Fibroblast of gingiva (primary cell): Measurements from ENCODE around the gene CENPV.

Source experiments
- DNase-seq: peaks from one replicate; pipeline ENCODE4 v3.0.0-alpha.2; 2011; ENCODE audit warnings: low read depth

The CENPV gene

DNA sequence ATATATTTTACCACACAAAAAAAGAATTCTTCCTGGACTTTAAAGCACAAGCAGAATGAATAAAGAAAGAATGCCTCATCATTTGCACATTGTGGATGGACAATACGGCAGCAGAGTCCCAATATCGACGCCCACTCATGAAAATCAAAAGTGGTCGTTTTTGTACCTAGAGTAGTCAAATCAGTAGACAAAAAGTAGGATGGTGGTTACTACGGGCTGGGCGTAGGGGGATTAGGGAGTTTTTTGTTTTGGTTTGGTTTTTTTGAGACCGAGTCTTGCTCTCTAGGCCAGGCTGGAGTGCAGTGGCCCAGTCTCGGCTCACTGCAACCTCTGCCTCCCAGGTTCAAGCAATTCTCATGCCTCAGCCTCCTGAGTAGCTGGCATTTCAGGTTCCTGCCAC lies 8.6 kb upstream of the CENPV start:
- no peak for DNase-seq

DNA sequence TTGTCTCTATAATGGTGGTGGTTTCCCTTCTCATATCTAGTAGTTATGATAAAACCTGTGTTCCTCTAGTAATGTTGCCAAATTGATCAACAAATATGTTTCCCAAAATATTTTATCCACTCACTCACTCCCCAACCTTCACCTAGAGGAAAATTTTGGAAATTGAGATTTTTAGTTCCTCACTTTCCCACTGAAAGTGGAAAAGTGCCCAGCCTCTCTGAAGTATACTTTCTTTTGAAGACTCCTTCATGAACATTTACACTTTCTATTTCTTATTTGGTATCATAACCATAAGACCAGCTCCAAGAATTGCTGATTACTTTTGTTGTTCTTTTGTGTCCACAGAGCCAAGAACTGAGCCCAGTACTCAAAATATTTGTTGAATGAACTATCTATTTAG lies 5.1 kb upstream of the CENPV start:
- no peak for DNase-seq

DNA sequence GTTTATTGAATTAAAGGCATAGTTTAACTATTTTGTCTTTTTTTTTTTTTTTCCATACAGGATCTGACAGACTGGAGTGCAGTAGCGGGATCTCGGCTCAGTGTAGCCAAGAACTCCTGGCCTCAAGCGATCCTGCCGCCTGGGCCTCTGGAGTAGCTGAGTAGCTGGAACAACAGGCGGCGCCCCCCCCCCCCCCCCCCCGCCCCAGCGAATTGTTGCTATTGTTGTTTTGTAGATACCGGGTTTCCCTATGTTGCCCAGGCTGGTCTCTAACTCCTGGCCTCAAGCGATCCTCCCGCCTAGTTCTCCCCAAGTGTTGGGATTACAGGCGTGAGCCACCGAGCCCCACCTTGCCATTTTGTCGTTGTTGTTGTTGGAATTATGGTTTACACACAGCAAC lies 1.3 kb upstream of the CENPV start:
- no peak for DNase-seq

DNA sequence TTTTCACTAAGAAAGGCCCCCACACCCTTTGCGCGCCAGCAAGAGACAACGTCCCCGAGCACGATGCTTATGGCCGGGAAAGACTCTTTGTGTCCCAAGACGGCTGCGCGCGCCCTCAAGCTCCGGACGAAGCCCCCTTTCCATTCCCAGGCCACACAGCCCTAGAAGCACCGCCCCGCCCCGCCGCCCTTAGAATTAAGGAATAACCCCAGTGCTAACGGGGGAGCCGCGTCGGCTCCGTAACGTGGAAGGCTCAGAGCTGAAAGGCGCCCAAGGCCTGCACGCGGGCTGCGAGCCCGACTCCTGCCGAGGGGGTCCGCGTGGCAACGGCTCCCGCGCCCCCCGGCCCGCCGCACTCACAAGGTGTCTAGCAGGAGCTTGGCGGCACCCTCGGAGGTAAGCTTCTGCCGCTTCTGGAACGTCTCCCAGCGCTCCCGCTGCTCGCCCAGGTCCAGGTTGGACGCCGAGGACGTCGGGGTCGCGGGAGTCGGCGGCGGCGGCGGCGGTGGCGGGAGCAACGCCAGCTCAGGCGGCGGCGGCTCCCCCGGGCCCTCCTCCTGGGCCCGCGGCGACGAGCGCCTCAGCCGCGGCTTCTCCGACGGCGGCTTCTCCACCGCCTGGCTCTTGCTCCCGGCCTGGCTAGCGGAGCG lies 477 bp downstream of the CENPV start:
- DNase-seq: no peak

DNA sequence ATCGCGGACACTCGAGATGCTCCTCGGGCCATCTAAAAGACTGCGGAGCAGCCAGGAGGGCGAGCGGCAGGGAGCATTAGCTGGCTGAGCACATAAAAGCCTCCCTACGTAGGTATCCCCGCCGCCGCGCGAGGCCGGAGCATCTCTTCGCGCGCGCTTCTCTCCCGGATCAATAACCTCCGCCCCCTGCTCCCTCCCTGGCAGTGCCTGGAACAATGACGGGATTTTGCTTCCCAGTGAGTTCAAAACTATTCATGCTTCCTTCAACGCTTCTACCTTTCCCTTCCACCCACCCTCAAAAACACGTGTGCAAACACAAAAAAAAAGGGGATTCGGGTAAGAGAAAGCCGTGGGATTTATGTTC lies 984 bp downstream of the CENPV start:
- peak; percentile 13 for DNase-seq

DNA sequence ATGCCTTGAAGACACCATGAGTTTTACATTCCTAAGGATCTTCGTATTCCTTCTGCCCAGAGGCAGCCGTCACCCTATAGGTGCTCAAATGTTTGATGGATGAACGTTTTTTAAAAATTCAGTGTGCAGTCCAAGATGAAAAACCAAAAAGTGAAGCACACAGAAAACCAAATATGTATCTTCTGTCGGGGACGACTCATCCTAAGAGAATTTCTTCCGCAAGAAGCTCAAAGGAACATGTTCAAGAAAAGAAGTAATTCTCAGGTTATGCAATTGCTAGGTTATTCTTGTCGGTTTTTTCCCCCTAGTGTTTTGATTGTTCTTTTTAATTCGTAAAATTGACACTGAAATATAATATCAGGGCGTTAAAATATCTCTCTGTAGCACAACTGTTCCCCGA lies 1.4 kb downstream of the CENPV start:
- DNase-seq: peak; percentile 49

DNA sequence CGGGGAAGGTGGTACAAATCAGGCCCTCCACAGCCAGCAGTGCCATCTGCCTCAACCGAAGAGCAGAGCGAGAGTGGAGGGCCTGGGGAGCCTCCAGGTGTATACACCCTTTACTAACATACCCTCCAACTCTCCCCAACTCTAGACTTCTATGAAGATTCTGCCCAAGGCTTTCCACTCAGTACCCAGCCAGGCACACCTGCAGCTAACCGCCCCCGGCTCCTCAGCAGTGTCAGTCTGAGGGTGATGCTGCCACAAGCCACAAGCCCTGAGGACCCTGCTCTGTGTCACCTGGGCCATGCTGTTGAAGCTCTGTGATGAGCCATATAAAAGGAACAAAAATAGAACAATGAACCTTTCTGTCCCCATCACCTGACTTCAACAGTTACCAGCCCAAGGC lies 3.8 kb downstream of the CENPV start:
- DNase-seq: no peak

DNA sequence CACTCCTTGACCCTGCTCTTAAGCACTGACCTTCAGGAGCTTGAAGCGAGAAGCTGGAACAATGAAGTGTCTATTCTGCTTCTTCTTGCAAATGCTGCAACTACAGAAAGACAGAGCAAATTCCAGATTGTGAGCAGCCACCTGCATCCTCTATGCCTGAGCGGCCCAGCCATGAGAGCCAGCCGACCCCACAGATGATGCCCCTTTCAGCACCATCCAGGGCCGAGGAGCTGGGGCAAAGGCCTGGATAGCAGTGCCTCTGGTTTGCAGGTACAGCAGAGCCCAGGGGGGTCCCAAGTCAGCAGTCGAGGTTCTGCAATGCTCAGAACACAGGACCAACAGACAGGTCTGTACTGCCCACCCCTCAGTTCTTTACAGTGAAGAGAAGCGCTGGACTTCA lies 4.7 kb downstream of the CENPV start:
- no peak for DNase-seq

DNA sequence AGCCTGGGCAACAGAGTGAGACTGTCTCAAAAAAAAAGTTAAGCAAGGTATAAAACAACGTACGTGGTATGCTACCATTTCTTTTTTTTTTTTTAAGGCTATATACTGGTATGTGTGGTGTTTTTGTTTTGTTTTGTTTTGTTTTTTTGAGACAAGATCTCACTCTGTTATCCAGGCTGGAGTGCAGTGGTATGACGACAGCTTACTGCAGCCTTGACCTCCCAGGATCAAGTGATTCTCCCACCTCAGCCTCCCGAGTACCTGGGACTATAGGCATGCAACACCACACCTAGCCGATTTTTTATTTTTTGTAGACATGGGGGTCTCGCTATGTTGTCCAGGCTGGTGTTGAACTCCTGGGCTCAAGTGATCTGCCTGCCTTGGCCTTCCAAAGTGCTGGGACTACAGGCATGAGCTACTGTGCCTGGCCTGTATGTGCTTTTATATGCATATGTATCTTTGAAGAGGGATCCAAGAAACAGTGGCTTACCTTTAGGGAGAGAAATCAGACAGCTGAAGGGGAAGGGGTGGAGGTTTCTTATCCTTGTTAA lies 6.5 kb downstream of the CENPV start:
- DNase-seq: no peak

DNA sequence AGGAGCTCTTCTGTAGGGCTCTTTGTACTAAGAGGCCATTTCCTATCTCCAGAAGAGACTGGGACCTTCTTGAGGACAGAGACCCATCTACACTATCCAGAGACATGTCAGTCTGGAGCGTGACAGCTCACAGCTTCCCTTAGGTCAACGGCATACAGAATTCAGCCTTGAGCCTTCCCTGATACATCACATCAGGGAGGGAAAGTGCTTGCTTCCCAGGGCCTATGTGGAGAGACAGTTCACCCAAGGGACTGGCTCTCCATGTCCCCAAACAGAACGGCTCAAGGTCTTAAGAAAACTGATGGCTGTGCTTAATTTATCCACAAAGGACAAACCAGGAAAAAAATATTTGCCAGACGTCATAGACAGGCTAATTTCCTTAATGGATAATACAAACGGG lies 7.7 kb downstream of the CENPV start:
- DNase-seq: no peak

DNA sequence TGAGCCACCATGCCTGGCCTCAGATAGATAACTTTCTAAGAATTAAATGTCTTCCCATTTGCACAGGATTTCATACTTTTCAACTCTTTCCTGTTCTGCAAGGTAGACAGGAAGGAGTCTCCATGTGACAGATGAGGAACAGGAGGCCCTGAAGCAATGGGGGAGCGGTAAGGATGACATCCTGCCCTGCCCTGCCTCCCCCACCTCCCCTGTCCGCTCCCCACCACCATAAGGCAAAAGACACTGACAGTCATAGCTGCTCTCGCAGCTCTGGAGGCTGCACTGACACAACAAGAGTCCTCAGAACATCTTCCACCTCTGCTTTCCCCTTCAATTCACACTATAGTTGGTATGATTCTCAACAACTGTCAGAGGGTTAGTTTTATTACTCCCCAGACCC lies 9.7 kb downstream of the CENPV start:
- DNase-seq: no peak

DNA sequence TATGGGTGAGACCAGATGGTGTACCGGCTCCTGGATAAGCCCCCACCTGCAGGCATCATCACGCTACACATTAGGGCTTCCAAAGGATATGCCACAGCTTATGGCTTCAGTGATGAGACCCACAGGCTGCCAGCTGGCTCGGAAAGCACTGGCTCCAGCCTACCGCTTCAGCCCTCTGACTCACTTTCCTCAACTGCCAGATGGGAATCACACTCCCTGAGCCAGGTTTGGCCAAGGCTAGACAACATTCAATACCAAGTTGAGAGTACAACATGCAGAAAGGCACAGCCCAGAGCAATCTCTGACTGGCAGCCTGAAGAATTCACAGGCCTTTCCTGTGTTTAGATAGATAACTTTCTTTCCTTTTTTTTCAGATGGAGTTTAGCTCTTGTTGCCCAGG lies 10.3 kb downstream of the CENPV start:
- peak; percentile 72 for DNase-seq

DNA sequence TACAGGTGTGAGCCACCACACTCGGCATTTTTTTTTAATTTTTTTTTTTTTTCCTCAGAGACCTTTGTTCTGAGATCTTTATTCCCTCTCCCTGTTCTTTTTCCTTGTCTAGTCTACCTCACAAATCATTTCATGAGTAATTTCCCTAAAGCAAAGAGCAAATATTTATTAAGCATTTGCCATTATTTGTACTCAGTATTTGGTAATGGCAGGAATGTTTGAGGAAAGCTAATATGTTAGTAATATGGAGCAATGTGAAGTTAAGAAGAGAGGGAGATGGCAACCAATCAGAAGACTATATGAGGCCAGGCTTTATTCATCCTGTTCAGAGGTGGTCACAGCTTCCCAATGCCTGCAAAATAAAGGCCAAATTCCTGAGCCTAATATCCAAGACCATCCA lies 13.3 kb downstream of the CENPV start:
- no peak for DNase-seq

DNA sequence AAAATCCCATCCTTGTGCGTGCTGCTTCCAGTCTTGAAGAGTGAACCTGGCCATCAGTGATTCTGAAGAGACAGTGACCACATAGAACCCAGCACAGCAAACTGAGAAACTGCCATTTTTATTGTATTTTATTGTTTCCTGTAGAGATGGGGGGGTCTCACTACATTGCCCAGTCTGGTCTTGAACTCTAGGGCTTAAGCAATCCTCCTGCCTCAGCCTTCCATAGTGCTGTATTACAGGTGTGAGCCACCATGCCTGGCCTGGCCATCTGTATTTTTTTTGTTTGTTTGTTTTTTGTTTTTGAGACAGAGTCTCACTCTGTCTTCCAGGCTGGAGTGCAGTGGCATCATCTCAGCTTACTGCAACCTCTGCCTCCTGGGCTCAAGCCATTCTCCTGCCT lies 13.9 kb downstream of the CENPV start:
- no peak for DNase-seq

DNA sequence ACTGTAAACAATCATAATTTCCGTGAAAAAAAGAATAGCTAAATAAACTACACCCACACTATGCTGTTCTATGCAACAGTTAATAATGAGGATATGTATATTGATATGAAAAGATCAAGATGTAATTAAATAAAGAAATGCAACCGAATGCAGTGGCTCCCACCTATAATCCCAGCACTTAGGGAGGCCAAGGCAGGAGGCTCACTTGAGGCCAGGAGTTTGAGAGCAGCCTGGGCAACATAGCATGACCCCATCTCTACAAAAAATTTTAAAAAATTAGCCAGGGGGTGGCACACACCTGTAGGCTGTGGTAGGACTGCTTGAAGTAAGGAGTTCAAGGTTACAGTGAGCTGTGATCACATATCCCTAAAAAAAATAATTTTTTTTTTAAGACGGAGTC lies 14.9 kb downstream of the CENPV start:
- no peak for DNase-seq

DNA sequence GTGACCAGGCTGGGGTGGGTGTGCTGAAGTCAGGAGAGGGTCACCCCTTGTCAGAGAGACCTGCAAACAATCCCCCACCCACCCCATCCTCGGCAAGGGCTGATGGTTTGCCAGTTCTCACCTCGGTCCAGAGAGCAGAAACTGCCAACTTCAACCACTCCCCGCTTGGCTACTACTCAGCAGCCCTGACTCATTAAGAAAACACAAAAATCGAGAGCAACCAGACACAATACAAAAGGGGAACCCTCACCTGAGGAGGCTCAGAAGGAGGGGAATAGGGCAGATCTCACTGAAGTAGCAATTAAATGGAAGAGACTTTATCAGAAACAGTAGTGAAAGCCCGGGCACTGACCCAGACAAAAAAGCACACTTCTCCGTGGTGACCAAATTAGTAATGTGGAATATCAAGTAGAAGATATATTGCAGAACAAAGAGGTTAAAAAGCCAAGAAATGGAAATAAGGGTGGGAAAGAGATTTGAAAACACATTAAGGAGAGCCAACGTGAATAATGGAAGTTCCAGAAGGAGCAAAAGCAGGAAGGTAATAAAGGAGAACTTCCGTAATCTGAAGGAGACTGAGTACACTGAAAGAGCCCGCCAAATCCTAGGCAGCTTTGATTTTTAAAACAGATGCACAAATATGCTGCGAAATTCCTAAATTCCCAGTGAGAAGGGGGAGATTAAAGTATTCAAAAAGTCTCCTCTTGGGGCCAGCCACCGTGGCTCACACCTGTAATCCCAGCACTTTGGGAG lies 23.6 kb downstream of the CENPV start:
- peak; percentile 22 for DNase-seq

DNA sequence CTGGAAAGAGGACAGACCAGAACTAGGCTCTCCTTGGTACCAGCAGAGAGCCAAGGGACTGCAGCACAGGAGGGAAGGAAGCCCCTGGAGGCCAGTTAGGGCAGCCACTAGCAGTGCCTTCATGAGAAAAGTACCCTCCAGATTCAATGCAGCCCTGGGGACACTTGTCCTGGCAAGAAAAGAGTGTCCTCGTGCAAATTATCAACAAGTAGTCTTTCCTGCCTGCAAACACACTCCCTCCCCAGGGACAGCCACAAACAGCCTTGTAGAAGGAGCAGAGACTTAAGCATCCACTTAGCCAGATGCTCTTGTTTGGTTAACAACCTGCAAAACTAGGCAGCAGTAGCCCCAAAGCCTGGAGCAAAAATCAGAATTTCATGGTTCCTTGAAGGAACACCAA lies 24.3 kb downstream of the CENPV start:
- no peak for DNase-seq

DNA sequence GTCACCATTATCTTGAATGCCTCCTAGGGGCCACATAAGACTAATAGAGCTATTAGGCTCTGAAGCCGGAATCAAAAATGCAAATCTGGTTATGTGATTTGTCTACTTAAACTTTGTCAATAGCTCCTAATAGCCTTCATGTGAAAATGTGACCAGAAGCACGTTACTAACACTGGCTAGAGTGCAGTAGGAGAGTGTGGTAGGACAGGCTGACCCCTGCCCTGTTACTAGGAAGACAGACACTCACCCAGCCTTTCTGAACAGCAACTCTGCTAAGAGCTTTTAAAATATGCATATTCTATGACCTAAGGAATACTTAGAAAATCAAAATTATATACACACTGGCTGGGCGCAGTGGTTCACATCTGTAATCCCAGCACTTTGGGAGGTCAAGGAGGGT lies 26.3 kb downstream of the CENPV start:
- DNase-seq: no peak

DNA sequence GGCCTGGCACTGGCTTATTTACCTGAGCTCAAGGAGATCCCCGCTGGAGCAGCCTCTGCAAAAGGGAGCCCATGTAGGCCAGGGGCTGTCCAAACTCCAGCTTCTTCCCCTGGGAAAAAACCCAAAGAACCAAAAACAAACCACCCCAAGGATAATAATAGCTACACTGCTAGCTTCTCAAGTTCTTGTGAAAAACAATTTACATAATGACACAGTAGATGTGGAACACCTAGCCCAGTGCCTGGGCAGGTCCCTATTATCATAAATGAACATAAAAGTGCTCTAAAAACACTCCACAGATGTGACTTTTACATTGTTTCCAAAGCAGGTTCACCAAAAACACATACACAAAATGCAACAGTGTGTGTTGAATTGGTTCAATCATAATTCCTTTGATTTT lies 27.3 kb downstream of the CENPV start:
- no peak for DNase-seq

DNA sequence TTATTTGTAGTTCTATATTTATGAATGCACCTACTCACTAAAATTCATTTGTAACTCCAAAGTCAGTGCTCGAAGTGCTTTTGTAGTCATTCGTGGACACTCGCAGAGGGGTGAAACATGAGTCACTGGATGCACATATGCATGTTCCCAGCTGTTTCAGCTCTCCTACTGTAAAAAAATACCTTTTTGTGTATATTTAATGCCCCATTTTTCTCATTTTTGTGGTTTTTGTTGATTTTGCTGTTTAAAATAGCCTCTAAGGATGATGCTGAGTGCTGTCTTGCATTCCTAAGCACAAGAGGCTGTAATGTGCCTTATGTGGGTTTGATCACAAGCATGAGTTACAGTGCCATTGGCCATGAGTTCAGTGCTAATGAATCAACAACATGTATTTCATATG lies 30.6 kb downstream of the CENPV start:
- peak; percentile 88 for DNase-seq

DNA sequence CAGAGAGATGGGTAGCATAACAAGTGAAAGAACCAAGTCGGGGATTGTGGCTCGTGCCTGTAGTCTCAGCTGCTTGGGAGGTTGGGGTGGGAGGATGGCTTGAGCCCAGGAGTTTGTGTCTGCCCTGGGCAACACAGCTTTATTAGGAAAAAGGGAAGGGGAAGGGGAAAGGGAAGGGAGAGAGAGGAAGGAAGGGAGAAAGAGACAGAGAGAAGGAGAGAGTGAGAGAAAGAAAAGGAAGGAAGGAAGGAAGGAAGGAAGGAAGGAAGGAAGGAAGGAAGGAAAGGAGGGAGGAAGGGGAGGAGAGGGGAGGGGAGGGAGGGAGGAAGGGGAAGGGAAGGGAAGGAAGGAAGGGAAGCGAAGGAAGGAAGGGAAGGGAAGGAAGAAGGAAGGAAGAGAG lies 33.3 kb downstream of the CENPV start:
- no peak for DNase-seq

DNA sequence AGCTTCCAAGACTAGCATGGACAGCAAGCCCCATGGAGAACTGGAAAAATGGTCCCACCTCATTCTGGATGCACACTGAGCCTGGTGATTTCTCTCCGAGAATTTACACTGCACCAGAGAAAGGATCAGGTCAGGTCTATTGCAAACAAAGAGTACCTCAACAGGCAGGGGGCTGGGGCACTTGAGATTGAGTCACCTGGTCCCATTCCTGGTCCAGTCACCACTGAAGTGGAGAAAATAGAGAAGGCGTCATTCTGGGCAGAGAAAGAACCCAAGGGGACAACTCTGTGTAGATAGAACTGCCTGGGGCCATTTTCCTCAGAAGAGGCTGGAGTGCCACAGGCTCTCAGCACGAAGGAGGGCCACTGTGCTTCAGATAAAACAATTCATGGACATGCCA lies 38.4 kb downstream of the CENPV start:
- DNase-seq: no peak

DNA sequence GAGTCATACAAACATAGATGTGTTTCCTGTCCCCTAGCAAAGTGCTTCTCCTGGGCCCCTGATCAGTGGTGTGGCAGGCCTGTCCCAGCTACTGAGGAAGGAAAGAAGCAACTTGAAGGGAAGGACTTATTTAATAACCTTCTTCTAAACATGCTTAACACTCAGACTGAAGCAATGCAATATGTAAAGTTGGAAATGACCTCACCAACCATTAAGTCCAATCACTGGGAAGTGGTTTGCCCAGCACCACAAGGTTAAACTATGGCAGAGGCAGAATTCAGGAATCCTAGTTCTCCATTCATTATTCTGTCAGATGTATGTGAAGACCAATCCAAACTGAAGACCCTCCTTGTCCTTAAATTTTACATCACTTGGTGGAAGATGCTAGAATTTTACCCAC lies 39.1 kb downstream of the CENPV start:
- DNase-seq: no peak
